Lung (tissue), 12 donors: ENCODE results near the gene ENHO. TPM values are rescaled to one million over a fixed set of nuclear protein-coding genes. Genes with fewer than 3 reads are reported as not detected.
A peak's percentile ranks its signal among the peaks of the same experiment; 100 is the strongest.

Source experiments
- ATAC-seq: fragments of 200-7000 bp; cut with Tn5 transposase; one replicate; pipeline ENCODE4 v1.9.1; 2020; ENCODE audit warnings: moderate number of reproducible peaks; ENCODE audit not compliant: insufficient read depth, low FRiP score
- DNase-seq, 3 donors: peaks; one replicate each; pipeline ENCODE4 v3.0.0-alpha.2; 2013 to 2017
- H3K27ac ChIP-seq, 2 donors: one replicate each; pipeline ENCODE4 v1.5.1; 2013; ENCODE audit warnings: mild to moderate bottlenecking in 2 of 2, moderate library complexity in 2 of 2, control low read depth in 1 of 2, inconsistent platforms in 1 of 2, low read depth in 1 of 2, low read length in 1 of 2
- H3K27me3 ChIP-seq, 3 donors: one replicate each; pipeline ENCODE4 v1.5.1; 2013; ENCODE audit warnings: low read length in 2 of 3; ENCODE audit not compliant: control insufficient read depth in 3 of 3, insufficient read depth in 3 of 3
- H3K36me3 ChIP-seq, 4 donors: one replicate each; pipeline ENCODE4 v1.5.1; 2013; ENCODE audit warnings: low read length in 4 of 4, mild to moderate bottlenecking in 1 of 4, moderate library complexity in 1 of 4; ENCODE audit not compliant: control insufficient read depth in 4 of 4, insufficient read depth in 4 of 4
- H3K4me1 ChIP-seq, 5 donors: one replicate each; pipeline ENCODE4 v1.5.1; 2013; ENCODE audit warnings: low read length in 5 of 5, mild to moderate bottlenecking in 2 of 5, moderate library complexity in 1 of 5; ENCODE audit not compliant: control insufficient read depth in 5 of 5, insufficient read depth in 5 of 5
- H3K4me3 ChIP-seq: one replicate; pipeline ENCODE4 v1.5.1; 2013; ENCODE audit warnings: mild to moderate bottlenecking, control low read depth, moderate library complexity
- H3K9ac ChIP-seq, 2 donors: one replicate each; pipeline ENCODE4 v1.5.1; 2013; ENCODE audit warnings: low read length in 2 of 2, control low read depth in 1 of 2; ENCODE audit not compliant: insufficient read depth in 1 of 2
- H3K9me3 ChIP-seq, 4 donors: one replicate each; pipeline ENCODE4 v1.5.1; 2013; ENCODE audit warnings: low read length in 3 of 4, mild to moderate bottlenecking in 1 of 4, moderate library complexity in 1 of 4; ENCODE audit not compliant: control insufficient read depth in 4 of 4, insufficient read depth in 3 of 4
- WGBS, 2 donors: extraction: QIAGEN DNeasy Blood & Tissue Kit; methylation state at CpG; one replicate each; pipeline ENCODE4 v1.1.7; 2013; 5-methylcytosine and 5-hydroxymethylcytosine counted together
- polyA plus RNA-seq, 2 donors: library from polyadenylated mRNA; stranded (reverse); fragments of 200-250 nt; gene quantifications; one replicate each; pipeline ENCODE4 v1.2.1, GENCODE V29; 2013
- total RNA-seq, 2 donors: library from RNA; depleted of rRNA in 1 of 2; stranded (reverse); fragments of >200 nt in 1 of 2; gene quantifications; one replicate each; pipeline ENCODE4 v1.2.1, GENCODE V29; 2014 to 2021
- TF ChIP-seq, protein P1 (sequence below): IDR thresholded peaks from 2 replicates; pipeline ENCODE4 v1.5.1; 2012; ENCODE audit warnings: mild to moderate bottlenecking; ENCODE audit errors: control extremely low read depth, extremely low read depth
- donor health status: control.
- donor health status: control.
- donor health status: Bipolar disorder and iron deficiency.
- donor health status: healthy.
- donor health status: DM: yes; HTN: yes; CAD: no.

ENHO gene
- total and polyA plus RNA-seq, 4 donors, result 0.29 to 1.4 (median 0.70) TPM

DNA sequence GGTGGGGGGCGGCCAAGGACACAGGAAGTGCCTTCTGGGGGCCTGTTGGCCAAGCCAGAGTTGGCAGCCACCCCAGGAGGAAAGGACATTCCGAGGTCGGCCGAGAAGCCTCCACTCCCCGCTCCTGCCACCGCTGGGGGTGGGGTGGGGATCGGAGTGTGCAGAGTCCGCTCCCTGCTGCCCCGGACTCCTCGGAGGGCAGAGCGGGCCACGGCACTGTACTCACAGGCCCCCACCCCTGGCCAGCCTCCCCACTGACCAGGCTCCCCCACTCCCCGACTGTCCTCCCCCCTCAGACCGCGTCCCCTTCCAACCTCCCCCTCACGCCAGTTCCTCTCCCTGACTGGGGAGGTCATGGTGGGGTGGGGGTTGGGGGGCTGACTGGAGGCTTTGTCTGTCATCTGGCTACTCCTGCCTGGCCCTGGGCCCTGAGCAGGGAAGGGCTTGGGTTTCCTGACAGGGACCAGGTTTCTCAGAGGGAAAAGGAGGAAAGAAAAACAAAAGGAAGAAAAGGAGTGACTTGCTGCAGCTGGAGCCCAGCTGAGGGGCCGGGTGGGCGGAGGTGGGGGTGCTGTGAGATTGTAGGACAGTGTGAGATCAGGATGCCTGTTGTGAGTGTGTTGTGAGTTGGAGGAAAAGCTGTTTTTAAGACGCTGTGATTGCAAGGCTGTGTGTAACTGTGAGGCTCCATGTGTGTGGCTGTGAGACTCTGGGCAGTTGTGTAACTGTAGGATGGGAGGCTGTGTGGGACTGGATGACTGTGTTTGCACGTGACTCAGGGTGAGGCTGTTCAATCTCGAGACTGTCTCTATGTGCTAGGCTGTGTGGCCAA lies 37.0 kb upstream of the ENHO start:
- Histone ChIP-seq H3K9me3 (peaks cover 0 to 7% (median 2%) of the 10 kb centered on the region in 4 donors), H3K4me3 (no peak overlapping the region), H3K27ac (no peak overlapping the region), H3K36me3 (peaks cover 0 to 24% (median 8%) of the 10 kb centered on the region in 4 donors), H3K27me3 (peaks cover 0 to 29% (median 0%) of the 10 kb centered on the region in 3 donors), H3K9ac (no peak overlapping the region), H3K4me1 (peaks cover 0 to 38% (median 22%) of the 10 kb centered on the region in 5 donors)
- WGBS, 2 donors, result 24% methylated on average over 14 to 21 of the region's 21 CpGs
- ATAC-seq (peak; percentile 59), DNase-seq (peak; percentile 67 to 84 (median 72))
- TF ChIP-seq, protein P1, sequence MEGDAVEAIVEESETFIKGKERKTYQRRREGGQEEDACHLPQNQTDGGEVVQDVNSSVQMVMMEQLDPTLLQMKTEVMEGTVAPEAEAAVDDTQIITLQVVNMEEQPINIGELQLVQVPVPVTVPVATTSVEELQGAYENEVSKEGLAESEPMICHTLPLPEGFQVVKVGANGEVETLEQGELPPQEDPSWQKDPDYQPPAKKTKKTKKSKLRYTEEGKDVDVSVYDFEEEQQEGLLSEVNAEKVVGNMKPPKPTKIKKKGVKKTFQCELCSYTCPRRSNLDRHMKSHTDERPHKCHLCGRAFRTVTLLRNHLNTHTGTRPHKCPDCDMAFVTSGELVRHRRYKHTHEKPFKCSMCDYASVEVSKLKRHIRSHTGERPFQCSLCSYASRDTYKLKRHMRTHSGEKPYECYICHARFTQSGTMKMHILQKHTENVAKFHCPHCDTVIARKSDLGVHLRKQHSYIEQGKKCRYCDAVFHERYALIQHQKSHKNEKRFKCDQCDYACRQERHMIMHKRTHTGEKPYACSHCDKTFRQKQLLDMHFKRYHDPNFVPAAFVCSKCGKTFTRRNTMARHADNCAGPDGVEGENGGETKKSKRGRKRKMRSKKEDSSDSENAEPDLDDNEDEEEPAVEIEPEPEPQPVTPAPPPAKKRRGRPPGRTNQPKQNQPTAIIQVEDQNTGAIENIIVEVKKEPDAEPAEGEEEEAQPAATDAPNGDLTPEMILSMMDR, result no peak

DNA sequence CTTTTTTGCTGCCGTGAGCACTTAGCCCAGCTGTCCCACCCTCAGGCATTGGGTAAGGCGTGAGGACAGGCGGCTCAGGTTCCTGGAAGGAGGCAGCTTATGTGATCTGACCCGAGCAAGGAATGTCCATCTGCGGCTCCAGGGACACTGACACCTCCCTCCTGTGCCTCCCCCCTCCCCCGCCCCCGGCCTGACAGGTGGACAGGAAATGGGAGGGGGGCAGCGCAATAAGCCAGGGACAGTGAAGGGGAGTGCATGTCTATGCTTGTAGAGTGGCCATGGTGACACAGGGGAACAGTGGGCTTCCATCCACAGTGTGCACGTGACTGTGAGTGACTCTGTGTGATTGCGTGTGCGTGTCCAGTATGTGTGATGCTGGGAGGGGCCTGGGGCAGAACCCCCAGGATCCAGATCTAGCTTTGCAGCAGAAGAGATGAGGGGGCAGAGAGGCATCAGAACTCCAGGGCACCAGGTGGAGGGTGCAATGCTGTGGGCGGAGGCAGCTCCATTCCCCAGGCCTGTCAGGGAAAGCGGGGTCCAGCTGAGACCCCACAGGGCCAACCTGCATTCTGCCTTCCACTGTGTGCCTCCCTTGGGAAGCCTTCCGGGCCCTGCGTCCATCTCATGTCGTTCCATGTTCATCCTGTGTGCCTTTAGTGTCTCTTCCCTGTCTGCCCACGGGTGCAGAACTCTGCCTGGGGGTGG lies 36.3 kb upstream of the ENHO start:
- no peak for ATAC-seq
- H3K9ac ChIP-seq, result no peak overlapping the region
- no peak for DNase-seq
- H3K9me3 ChIP-seq, result peaks cover 0 to 7% (median 2%) of the 10 kb centered on the region in 4 donors
- 53 to 58% methylated on average over 17 of the region's 17 CpGs for WGBS, 2 donors
- peaks cover 0 to 45% (median 25%) of the 10 kb centered on the region in 5 donors for H3K4me1 ChIP-seq
- peaks cover 0 to 24% (median 8%) of the 10 kb centered on the region in 4 donors for H3K36me3 ChIP-seq
- no peak overlapping the region for H3K27ac ChIP-seq
- TF ChIP-seq, protein P1, result no peak
- H3K27me3 ChIP-seq, result peaks cover 0 to 31% (median 0%) of the 10 kb centered on the region in 3 donors
- H3K4me3 ChIP-seq, result no peak overlapping the region

DNA sequence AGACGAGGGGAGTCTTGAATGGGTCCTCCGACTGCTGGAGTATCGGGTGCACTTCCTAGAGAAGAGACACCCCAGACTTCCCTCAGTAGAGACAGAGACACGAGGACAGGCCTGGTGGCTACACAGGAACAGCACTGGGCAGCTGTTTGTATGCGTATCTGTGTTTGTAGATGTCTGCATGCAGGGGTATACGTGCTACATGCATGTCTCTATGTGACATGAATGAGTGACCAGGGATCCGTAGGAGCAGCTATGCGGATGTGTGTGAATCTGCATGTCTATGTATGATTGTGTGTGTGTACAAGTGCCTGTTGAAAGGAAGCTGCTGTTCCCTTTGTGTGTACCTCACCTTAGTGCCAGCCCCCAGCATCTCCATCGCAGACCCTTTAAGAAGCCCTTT lies 35.6 kb upstream of the ENHO start:
- 84 to 89% methylated on average over 9 of the region's 9 CpGs for WGBS, 2 donors
- DNase-seq, result no peak
- H3K27me3 ChIP-seq, result peaks cover 0 to 24% (median 0%) of the 10 kb centered on the region in 3 donors
- H3K9ac ChIP-seq, result no peak overlapping the region
- H3K4me1 ChIP-seq, result peaks cover 0 to 45% (median 25%) of the 10 kb centered on the region in 5 donors
- peaks cover 0 to 7% (median 2%) of the 10 kb centered on the region in 4 donors for H3K9me3 ChIP-seq
- peaks cover 0 to 20% (median 6%) of the 10 kb centered on the region in 4 donors for H3K36me3 ChIP-seq
- TF ChIP-seq, protein P1, result no peak
- H3K4me3 ChIP-seq, result no peak overlapping the region
- no peak for ATAC-seq
- no peak overlapping the region for H3K27ac ChIP-seq
